Lower leg skin (tissue), 4 donors: ENCODE data around the gene ADAMTS16. TPM values are rescaled to one million over a fixed set of nuclear protein-coding genes. Genes with fewer than 3 reads are reported as not detected.

Experiments
- DNase-seq, 2 donors: peaks; one replicate each; pipeline ENCODE4 v3.0.0-alpha.2; 2019; ENCODE audit warnings: low spot score in 2 of 2
- H3K4me3 ChIP-seq: fragments of 200-600 bp; sonication (generic); 2 replicates; pipeline ENCODE4 v1.5.1; 2017; ENCODE audit warnings: mild to moderate bottlenecking, low read depth; ENCODE audit not compliant: poor library complexity, severe bottlenecking
- CTCF ChIP-seq, 3 donors: fragments of 450-650 bp; IDR thresholded peaks; one replicate each; pipeline ENCODE4 v1.5.1; 2016; ENCODE audit warnings: antibody characterized with exemption in 3 of 3, mild to moderate bottlenecking in 3 of 3, moderate library complexity in 2 of 3
- POLR2A ChIP-seq, 2 donors: fragments of 450-650 bp; IDR thresholded peaks; one replicate each; pipeline ENCODE4 v1.6.1; 2016 to 2017; ENCODE audit warnings: antibody characterized with exemption in 2 of 2, mild to moderate bottlenecking in 1 of 2, moderate library complexity in 1 of 2
- WGBS, 2 donors: methylation state at CpG; one replicate each; pipeline ENCODE4 v1.1.5; 2018; 5-methylcytosine and 5-hydroxymethylcytosine counted together
- intact Hi-C: fragments of 100-400 bp; cut with DNase I; formaldehyde crosslinking; loops from one replicate; pipeline ENCODE4 v1.15.0; 2023; ENCODE audit warnings: low total_unique reads
- total RNA-seq, 4 donors: library from RNA; depleted of rRNA; stranded (reverse); fragments of >200 nt; gene quantifications; one replicate each; pipeline ENCODE4 v1.1.0, GENCODE V29; 2016

Gene ADAMTS16
- total RNA-seq, 4 donors from 2014 or later, result 0.55 TPM; not detected in 3

GRCh38 chr5:5145651-5146529 is 5.8 kb downstream of the ADAMTS16 start:
- intact Hi-C loops, result no loop called here
- WGBS, 2 donors, result 87 to 93% methylated on average over 18 of the region's 18 CpGs

GRCh38 chr5:5146530-5147160 is 6.5 kb downstream of the ADAMTS16 start:
- TF ChIP-seq POLR2A (IDR thresholded peaks at IDR 0.05) (no peak), CTCF (IDR thresholded peaks at IDR 0.05) (no peak)
- H3K4me3 ChIP-seq, result no peak overlapping the region
- intact Hi-C loops, result no loop called here
- DNase-seq, result no peak
- 76% methylated on average over 11 of the region's 11 CpGs for WGBS, 2 donors

More at GRCh38 chr5:5145651-5146529, 5.8 kb downstream of the ADAMTS16 start:
- DNase-seq, result no peak
- no peak overlapping the region for H3K4me3 ChIP-seq
- TF ChIP-seq POLR2A (IDR thresholded peaks at IDR 0.05) (no peak), CTCF (IDR thresholded peaks at IDR 0.05) (no peak)

GRCh38 chr5:5149154-5149553 is 9.0 kb downstream of the ADAMTS16 start:
- DNase-seq, result no peak
- no peak for TF ChIP-seq POLR2A (IDR thresholded peaks at IDR 0.05)
- WGBS, 2 donors, result 38 to 94% methylated on average over 1 of the region's 1 CpG
- intact Hi-C loops, result no loop called here
- no peak overlapping the region for H3K4me3 ChIP-seq

- intact Hi-C loops, result no loop called here
- H3K4me3 ChIP-seq, result no peak overlapping the region
- no peak for DNase-seq
- 90 to 92% methylated on average over 3 of the region's 3 CpGs for WGBS, 2 donors
- no peak for TF ChIP-seq CTCF (IDR thresholded peaks at IDR 0.05)
- TF ChIP-seq POLR2A (IDR thresholded peaks at IDR 0.05), result no peak
These were observed 10.5 kb downstream of the ADAMTS16 start for GRCh38 chr5:5150667-5151066.

- WGBS, 2 donors, result 69 to 70% methylated on average over 2 of the region's 2 CpGs
- no peak for DNase-seq
- TF ChIP-seq CTCF (IDR thresholded peaks at IDR 0.05) (no peak), POLR2A (IDR thresholded peaks at IDR 0.05) (no peak)
- intact Hi-C loops, result no loop called here
- H3K4me3 ChIP-seq, result no peak overlapping the region
These were observed 14.6 kb downstream of the ADAMTS16 start for GRCh38 chr5:5154733-5155132.

- no peak overlapping the region for H3K4me3 ChIP-seq
- no peak for DNase-seq
- intact Hi-C loops, result no loop called here
- 65 to 78% methylated on average over 1 of the region's 1 CpG for WGBS, 2 donors
- TF ChIP-seq POLR2A (IDR thresholded peaks at IDR 0.05), result no peak
- no peak for TF ChIP-seq CTCF (IDR thresholded peaks at IDR 0.05)
These were observed 15.5 kb downstream of the ADAMTS16 start for GRCh38 chr5:5155617-5156016.
